H1 (cell line): Measurements from ENCODE around the gene PKP3. TPM values are rescaled to one million over a fixed set of nuclear protein-coding genes. Genes with fewer than 3 reads are reported as not detected.

Source experiments
- CHD1 ChIP-seq: IDR thresholded peaks from 2 replicates; pipeline ENCODE4 v1.6.1; 2012; ENCODE audit warnings: low read depth, low read length, improper control_type of control experiment
- polyA plus RNA-seq, 7 experiments: library from polyadenylated mRNA; depleted of rRNA in 3 of 7; stranded (reverse) in 5 of 7; unstranded in 2 of 7; fragments of >200 nt in 5 of 7; fragments of 200-250 nt in 2 of 7; gene quantifications; 1 replicate in 5 of 7; 2 replicates in 1 of 7; 4 replicates in 1 of 7; pipeline versions ENCODE4 v1.2.1 to v1.2.3, GENCODE V29; 2011 to 2013; ENCODE audit warnings: missing spikeins in 2 of 7, mixed read lengths in 2 of 7
- total RNA-seq: library from RNA; stranded (reverse); fragmentation: NEBNext Ultra II Directional; extraction: Animal tissue kit (Norgen Biotek cat#: 25700); gene quantifications from 2 replicates; pipeline ENCODE4 v1.2.1, GENCODE V29; 2021

The PKP3 gene
- total and polyA plus RNA-seq, 2 of the 8 experiments (the other 6 are each of a cell fraction or from before 2014, with no cell fraction given) = 16.7 to 28.7 TPM

DNA sequence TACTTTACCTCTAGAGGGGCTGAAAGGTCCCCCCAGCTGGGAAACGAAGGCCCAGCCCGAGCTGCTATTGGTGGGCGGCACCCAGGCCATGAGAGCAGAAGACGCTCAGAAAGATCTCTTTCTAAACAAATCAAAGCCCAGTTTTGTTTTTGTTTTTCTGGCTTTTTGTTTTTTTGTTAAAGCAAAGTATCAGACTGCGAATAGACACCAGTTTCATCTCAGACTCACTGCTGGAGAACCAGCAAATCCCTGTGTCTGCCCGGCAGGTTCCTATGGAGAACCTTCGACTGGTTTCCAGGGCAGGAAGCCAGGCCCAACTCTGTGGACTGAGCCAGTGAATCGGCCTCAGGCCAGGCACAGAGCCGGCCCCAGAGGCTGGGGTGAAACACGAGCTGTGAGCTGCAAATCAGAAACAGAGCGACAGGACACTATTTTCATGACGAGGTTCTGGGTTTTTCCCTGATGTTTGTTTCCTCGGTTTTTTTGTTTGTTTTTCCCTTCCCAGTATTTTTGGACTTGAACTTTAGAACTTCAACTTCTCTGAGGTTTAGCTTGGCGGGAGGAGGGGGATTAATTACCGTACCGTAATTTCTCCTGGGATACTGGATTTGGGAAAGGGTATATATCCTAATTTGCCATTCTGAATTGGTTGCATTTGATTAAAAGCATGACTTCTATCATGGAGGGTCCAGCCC lies 40.7 kb upstream of the PKP3 start (continued):
- no peak for TF ChIP-seq CHD1
